SK-N-SH treated with all-trans-retinoic acid at 6 μM for 48 hours (cell line): Measurements from ENCODE around the gene SIAH1.

Experiments
- ATAC-seq: fragments of 200-7000 bp; cut with Tn5 transposase; 3 replicates; pipeline ENCODE4 v1.9.1; 2020; ENCODE audit warnings: mild to moderate bottlenecking, moderate library complexity
- ARNTL ChIP-seq: fragments of 450-650 bp; formaldehyde crosslinking; IDR thresholded peaks from 2 replicates; pipeline ENCODE4 v1.5.0; 2020; ENCODE audit warnings: low read depth, mild to moderate bottlenecking, moderate library complexity, borderline replicate concordance
- BACH2 ChIP-seq: fragments of 250-450 bp; sonication (Bioruptor Pico); IDR thresholded peaks from 2 replicates; pipeline ENCODE4 v1.9.0; 2021; ENCODE audit warnings: mild to moderate bottlenecking, borderline replicate concordance
- CSDC2 ChIP-seq: fragments of 250-450 bp; sonication (Bioruptor Pico); IDR thresholded peaks from 2 replicates; pipeline ENCODE4 v1.5.0; 2020; ENCODE audit warnings: mild to moderate bottlenecking, moderate library complexity
- ESRRG ChIP-seq: fragments of 250-450 bp; sonication (Bioruptor Pico); IDR thresholded peaks from 2 replicates; pipeline ENCODE4 v1.6.1; 2021; ENCODE audit warnings: mild to moderate bottlenecking
- GLIS3 ChIP-seq: fragments of 250-450 bp; sonication (Bioruptor Pico); IDR thresholded peaks from 2 replicates; pipeline ENCODE4 v1.5.0; 2020; ENCODE audit warnings: mild to moderate bottlenecking, moderate library complexity
- OSR1 ChIP-seq: fragments of 250-450 bp; sonication (Bioruptor Pico); IDR thresholded peaks from 2 replicates; pipeline ENCODE4 v1.8.0; 2022; ENCODE audit warnings: moderate library complexity, mild to moderate bottlenecking, inconsistent platforms
- PPARA ChIP-seq: fragments of 250-450 bp; sonication (Bioruptor Pico); IDR thresholded peaks from 2 replicates; pipeline ENCODE4 v1.5.0; 2020; ENCODE audit warnings: mild to moderate bottlenecking, borderline replicate concordance
- RARB ChIP-seq: fragments of 250-450 bp; sonication (Bioruptor Pico); IDR thresholded peaks from 2 replicates; pipeline ENCODE4 v1.8.0; 2021; ENCODE audit warnings: mild to moderate bottlenecking, moderate library complexity
- SNAI2 ChIP-seq: fragments of 250-450 bp; sonication (Bioruptor Pico); IDR thresholded peaks from 2 replicates; pipeline ENCODE4 v1.5.0; 2020; ENCODE audit warnings: mild to moderate bottlenecking, moderate library complexity
- TCF4 ChIP-seq: fragments of 250-450 bp; sonication (Bioruptor Pico); IDR thresholded peaks from 2 replicates; pipeline ENCODE4 v1.8.0; 2021; ENCODE audit warnings: mild to moderate bottlenecking, moderate library complexity, borderline replicate concordance
- TOX ChIP-seq: fragments of 250-450 bp; sonication (Bioruptor Pico); IDR thresholded peaks from 2 replicates; pipeline ENCODE4 v1.8.0; 2021; ENCODE audit warnings: mild to moderate bottlenecking, moderate library complexity, borderline replicate concordance
- ZC3H10 ChIP-seq: fragments of 250-450 bp; sonication (Bioruptor Pico); IDR thresholded peaks from 2 replicates; pipeline ENCODE4 v1.5.1; 2021; ENCODE audit warnings: mild to moderate bottlenecking, moderate library complexity
- ZFP3 ChIP-seq: fragments of 250-450 bp; sonication (Bioruptor Pico); IDR thresholded peaks from 2 replicates; pipeline ENCODE4 v1.5.0; 2020; ENCODE audit warnings: mild to moderate bottlenecking, moderate library complexity
- ZFP30 ChIP-seq: fragments of 450-650 bp; formaldehyde crosslinking; IDR thresholded peaks from 2 replicates; pipeline ENCODE4 v1.5.0; 2022; ENCODE audit warnings: mild to moderate bottlenecking, moderate library complexity
- ZNF565 ChIP-seq: fragments of 450-650 bp; formaldehyde crosslinking; conservative IDR thresholded peaks from 2 replicates; pipeline ENCODE4 v1.5.0; 2020; ENCODE audit warnings: low read depth, mild to moderate bottlenecking, moderate library complexity
- ZNF70 ChIP-seq: fragments of 450-650 bp; formaldehyde crosslinking; IDR thresholded peaks from 2 replicates; pipeline ENCODE4 v1.5.0; 2020; ENCODE audit warnings: mild to moderate bottlenecking, moderate library complexity
- ZNF8 ChIP-seq: fragments of 450-650 bp; formaldehyde crosslinking; IDR thresholded peaks from 2 replicates; pipeline ENCODE4 v1.5.0; 2020; ENCODE audit warnings: mild to moderate bottlenecking, moderate library complexity
- TF ChIP-seq, protein P1 (sequence below): fragments of 250-450 bp; sonication (Bioruptor Pico); IDR thresholded peaks from 2 replicates; pipeline ENCODE4 v1.5.0; 2020; ENCODE audit warnings: mild to moderate bottlenecking, moderate library complexity
- TF ChIP-seq, protein P2 (sequence below): fragments of 250-450 bp; sonication (Bioruptor Pico); IDR thresholded peaks from 2 replicates; pipeline ENCODE4 v1.8.0; 2020; ENCODE audit warnings: mild to moderate bottlenecking, moderate library complexity, borderline replicate concordance
- TF ChIP-seq, protein P3 (sequence below): fragments of 250-450 bp; sonication (Bioruptor Pico); IDR thresholded peaks from 2 replicates; pipeline ENCODE4 v1.8.0; 2021; ENCODE audit warnings: low read depth, mild to moderate bottlenecking, moderate library complexity, borderline replicate concordance
- TF ChIP-seq, protein P4 (sequence below): fragments of 250-450 bp; sonication (Bioruptor Pico); IDR thresholded peaks from 2 replicates; pipeline ENCODE4 v1.5.1; 2020; ENCODE audit warnings: low read depth, mild to moderate bottlenecking, moderate library complexity

SIAH1 gene

DNA sequence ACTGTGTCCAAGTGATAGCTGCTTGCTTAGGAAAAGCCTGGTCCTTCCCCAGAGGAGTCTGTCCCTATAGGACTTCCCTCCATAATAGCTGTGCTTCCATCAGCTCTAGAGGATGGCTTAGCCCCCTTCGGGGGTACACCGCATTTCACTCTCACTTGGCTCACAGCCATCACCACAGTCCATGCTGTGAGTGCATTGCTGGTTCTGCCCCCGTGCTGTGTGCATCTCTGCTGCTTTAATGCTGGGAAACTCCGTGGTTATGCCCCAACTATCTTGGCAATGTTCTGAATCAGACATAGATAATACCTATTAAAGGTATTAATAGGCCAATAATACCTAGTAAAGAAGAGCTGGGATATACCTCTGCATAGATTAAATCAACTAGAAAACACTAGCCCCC is 58.3 kb downstream of the SIAH1 start:
- TF ChIP-seq, protein P1, sequence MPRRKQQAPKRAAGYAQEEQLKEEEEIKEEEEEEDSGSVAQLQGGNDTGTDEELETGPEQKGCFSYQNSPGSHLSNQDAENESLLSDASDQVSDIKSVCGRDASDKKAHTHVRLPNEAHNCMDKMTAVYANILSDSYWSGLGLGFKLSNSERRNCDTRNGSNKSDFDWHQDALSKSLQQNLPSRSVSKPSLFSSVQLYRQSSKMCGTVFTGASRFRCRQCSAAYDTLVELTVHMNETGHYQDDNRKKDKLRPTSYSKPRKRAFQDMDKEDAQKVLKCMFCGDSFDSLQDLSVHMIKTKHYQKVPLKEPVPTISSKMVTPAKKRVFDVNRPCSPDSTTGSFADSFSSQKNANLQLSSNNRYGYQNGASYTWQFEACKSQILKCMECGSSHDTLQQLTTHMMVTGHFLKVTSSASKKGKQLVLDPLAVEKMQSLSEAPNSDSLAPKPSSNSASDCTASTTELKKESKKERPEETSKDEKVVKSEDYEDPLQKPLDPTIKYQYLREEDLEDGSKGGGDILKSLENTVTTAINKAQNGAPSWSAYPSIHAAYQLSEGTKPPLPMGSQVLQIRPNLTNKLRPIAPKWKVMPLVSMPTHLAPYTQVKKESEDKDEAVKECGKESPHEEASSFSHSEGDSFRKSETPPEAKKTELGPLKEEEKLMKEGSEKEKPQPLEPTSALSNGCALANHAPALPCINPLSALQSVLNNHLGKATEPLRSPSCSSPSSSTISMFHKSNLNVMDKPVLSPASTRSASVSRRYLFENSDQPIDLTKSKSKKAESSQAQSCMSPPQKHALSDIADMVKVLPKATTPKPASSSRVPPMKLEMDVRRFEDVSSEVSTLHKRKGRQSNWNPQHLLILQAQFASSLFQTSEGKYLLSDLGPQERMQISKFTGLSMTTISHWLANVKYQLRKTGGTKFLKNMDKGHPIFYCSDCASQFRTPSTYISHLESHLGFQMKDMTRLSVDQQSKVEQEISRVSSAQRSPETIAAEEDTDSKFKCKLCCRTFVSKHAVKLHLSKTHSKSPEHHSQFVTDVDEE (CRISPR knock-in tag), result no peak
- TF ChIP-seq SNAI2 (CRISPR knock-in tag), result no peak
- no peak for TF ChIP-seq ZC3H10 (CRISPR knock-in tag)
- no peak for TF ChIP-seq ZNF70
- TF ChIP-seq GLIS3, result no peak
- TF ChIP-seq ARNTL, result no peak
- no peak for TF ChIP-seq BACH2 (CRISPR knock-in tag)
- no peak for TF ChIP-seq ZFP30 (CRISPR knock-in tag)
- TF ChIP-seq, protein P2, sequence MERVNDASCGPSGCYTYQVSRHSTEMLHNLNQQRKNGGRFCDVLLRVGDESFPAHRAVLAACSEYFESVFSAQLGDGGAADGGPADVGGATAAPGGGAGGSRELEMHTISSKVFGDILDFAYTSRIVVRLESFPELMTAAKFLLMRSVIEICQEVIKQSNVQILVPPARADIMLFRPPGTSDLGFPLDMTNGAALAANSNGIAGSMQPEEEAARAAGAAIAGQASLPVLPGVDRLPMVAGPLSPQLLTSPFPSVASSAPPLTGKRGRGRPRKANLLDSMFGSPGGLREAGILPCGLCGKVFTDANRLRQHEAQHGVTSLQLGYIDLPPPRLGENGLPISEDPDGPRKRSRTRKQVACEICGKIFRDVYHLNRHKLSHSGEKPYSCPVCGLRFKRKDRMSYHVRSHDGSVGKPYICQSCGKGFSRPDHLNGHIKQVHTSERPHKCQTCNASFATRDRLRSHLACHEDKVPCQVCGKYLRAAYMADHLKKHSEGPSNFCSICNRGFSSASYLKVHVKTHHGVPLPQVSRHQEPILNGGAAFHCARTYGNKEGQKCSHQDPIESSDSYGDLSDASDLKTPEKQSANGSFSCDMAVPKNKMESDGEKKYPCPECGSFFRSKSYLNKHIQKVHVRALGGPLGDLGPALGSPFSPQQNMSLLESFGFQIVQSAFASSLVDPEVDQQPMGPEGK (CRISPR knock-in tag), result no peak
- no peak for TF ChIP-seq ZNF565 (CRISPR knock-in tag)
- TF ChIP-seq TOX, result no peak
- TF ChIP-seq, protein P3, sequence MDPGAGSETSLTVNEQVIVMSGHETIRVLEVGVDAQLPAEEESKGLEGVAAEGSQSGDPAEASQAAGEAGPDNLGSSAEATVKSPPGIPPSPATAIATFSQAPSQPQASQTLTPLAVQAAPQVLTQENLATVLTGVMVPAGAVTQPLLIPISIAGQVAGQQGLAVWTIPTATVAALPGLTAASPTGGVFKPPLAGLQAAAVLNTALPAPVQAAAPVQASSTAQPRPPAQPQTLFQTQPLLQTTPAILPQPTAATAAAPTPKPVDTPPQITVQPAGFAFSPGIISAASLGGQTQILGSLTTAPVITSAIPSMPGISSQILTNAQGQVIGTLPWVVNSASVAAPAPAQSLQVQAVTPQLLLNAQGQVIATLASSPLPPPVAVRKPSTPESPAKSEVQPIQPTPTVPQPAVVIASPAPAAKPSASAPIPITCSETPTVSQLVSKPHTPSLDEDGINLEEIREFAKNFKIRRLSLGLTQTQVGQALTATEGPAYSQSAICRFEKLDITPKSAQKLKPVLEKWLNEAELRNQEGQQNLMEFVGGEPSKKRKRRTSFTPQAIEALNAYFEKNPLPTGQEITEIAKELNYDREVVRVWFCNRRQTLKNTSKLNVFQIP (CRISPR knock-in tag), result no peak
- TF ChIP-seq ZNF8 (CRISPR knock-in tag), result no peak
- no peak for TF ChIP-seq CSDC2 (CRISPR knock-in tag)
- no peak for TF ChIP-seq RARB (CRISPR knock-in tag)
- no peak for TF ChIP-seq OSR1 (CRISPR knock-in tag)
- TF ChIP-seq ESRRG (CRISPR knock-in tag), result no peak
- no peak for TF ChIP-seq TCF4 (CRISPR knock-in tag)
- no peak for TF ChIP-seq PPARA (CRISPR knock-in tag)
- TF ChIP-seq ZFP3 (CRISPR knock-in tag), result no peak
- TF ChIP-seq, all 23 proteins: peak for 0
- ATAC-seq, result no peak

DNA sequence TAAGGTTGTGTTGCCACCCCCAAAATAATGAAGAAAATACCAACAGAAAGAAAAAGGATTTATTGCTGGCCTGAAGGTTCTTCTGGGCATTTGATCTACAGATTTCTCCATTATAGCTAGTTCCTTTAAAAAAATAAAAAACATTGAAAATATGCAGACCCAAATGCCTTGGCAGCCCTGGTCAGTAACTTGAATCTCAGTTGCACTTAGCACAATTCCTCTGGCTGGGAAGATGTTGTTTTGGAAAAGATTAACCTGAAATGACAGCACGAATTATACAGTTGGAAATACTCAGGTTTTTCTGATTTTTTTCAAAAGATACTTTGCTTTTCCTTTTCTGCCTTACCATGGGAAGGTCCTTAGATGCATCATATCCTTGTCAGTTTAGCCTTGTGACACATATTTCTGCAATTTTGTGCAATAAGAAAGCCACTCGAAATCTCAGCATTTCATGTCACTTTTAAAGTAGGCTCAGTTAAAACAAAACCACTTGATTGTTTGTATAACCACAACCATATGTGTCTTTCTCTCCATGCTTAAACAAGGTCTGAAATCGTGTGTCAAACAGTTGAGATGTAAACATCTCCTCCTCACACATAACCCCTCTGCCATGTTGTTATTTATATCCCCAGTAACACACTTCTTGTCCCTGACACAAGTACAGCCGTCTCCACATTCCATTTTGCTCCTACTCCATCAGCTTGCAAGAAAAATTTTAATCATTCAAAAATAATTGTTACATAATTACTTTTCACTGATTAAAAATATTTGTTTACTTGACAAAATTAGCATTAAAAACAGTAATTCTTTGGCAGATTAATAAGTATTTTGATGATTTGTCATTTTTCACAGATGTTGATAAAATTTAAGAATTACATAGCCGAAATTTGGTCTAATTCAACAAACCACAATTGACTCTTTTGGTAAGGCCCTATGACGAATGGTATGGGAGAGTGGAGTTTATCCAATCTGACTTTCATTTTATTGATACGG is 61.1 kb downstream of the SIAH1 start:
- TF ChIP-seq, protein P4, sequence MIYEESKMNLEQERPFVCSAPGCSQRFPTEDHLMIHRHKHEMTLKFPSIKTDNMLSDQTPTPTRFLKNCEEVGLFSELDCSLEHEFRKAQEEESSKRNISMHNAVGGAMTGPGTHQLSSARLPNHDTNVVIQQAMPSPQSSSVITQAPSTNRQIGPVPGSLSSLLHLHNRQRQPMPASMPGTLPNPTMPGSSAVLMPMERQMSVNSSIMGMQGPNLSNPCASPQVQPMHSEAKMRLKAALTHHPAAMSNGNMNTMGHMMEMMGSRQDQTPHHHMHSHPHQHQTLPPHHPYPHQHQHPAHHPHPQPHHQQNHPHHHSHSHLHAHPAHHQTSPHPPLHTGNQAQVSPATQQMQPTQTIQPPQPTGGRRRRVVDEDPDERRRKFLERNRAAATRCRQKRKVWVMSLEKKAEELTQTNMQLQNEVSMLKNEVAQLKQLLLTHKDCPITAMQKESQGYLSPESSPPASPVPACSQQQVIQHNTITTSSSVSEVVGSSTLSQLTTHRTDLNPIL (CRISPR knock-in tag), result no peak
- no peak for TF ChIP-seq ZFP3 (CRISPR knock-in tag)
- TF ChIP-seq, protein P2 (CRISPR knock-in tag), result no peak
- TF ChIP-seq, all 23 proteins: peak for 0
- ATAC-seq, result peak; percentile 82
